ENCODE data around the gene CMPK1. TPM values are rescaled to one million over a fixed set of nuclear protein-coding genes. Genes with fewer than 3 reads are reported as not detected.

The CMPK1 gene
- total and polyA plus RNA-seq, 9 donors, result 38.8 to 109 (median 64.1) TPM

- H3K9me3 ChIP-seq, result no peaks in the 10 kb centered on the region
- intact Hi-C loops (cut with DNase I), result no loop called here
- no peak overlapping the region for H3K27ac ChIP-seq
- WGBS, 3 donors, result 91 to 92% (median 92%) methylated on average over 9 of the region's 9 CpGs
- H3K4me1 ChIP-seq (ENCODE audit: insufficient read depth), result no peaks in the 10 kb centered on the region
- no peaks in the 10 kb centered on the region for H3K27me3 ChIP-seq
- TF ChIP-seq CTCF (IDR thresholded peaks at IDR 0.05), result no peak
- no peak for TF ChIP-seq EP300 (IDR thresholded peaks at IDR 0.05)
- TF ChIP-seq POLR2A (IDR thresholded peaks at IDR 0.05), result no peak
- no peaks in the 10 kb centered on the region for H3K36me3 ChIP-seq
- H3K4me3 ChIP-seq, result no peak overlapping the region
- no peak for DNase-seq
Observed at GRCh38 chr1:47347735-47348134, 14.1 kb downstream of the CMPK1 start.

- Histone ChIP-seq H3K4me1 (ENCODE audit: insufficient read depth) (no peaks in the 10 kb centered on the region), H3K27me3 (no peaks in the 10 kb centered on the region), H3K36me3 (no peaks in the 10 kb centered on the region), H3K9me3 (no peaks in the 10 kb centered on the region), H3K27ac (no peak overlapping the region), H3K4me3 (no peak overlapping the region)
- 81 to 100% (median 95%) methylated on average over 1 of the region's 1 CpG for WGBS, 3 donors
- intact Hi-C loops (cut with DNase I), result no loop called here
- TF ChIP-seq POLR2A (IDR thresholded peaks at IDR 0.05) (no peak), EP300 (IDR thresholded peaks at IDR 0.05) (no peak), CTCF (IDR thresholded peaks at IDR 0.05) (no peak)
- no peak for DNase-seq
Observed at GRCh38 chr1:47348246-47348645, 14.7 kb downstream of the CMPK1 start.

GRCh38 chr1:47351305-47351704 is 17.7 kb downstream of the CMPK1 start:
- no peak overlapping the region for H3K4me3 ChIP-seq
- 95 to 96% (median 96%) methylated on average over 2 of the region's 2 CpGs for WGBS, 3 donors
- no peaks in the 10 kb centered on the region for H3K9me3 ChIP-seq
- H3K4me1 ChIP-seq (ENCODE audit: insufficient read depth), result no peaks in the 10 kb centered on the region
- no peaks in the 10 kb centered on the region for H3K36me3 ChIP-seq
- H3K27me3 ChIP-seq, result no peaks in the 10 kb centered on the region
- no peak for TF ChIP-seq EP300 (IDR thresholded peaks at IDR 0.05)
- TF ChIP-seq POLR2A (IDR thresholded peaks at IDR 0.05), result no peak
- TF ChIP-seq CTCF (IDR thresholded peaks at IDR 0.05), result no peak
- no peak overlapping the region for H3K27ac ChIP-seq
- intact Hi-C loops (cut with DNase I), result no loop called here
- DNase-seq, result no peak

GRCh38 chr1:47361380-47361779 is 27.8 kb downstream of the CMPK1 start:
- Histone ChIP-seq H3K27ac (no peak overlapping the region), H3K27me3 (no peaks in the 10 kb centered on the region), H3K36me3 (no peaks in the 10 kb centered on the region), H3K9me3 (no peaks in the 10 kb centered on the region), H3K4me1 (ENCODE audit: insufficient read depth) (peaks cover 6% of the 10 kb centered on the region), H3K4me3 (no peak overlapping the region)
- no peak for DNase-seq
- intact Hi-C loops (cut with DNase I), result no loop called here
- 33 to 49% (median 35%) methylated on average over 3 of the region's 3 CpGs for WGBS, 3 donors
- TF ChIP-seq CTCF (IDR thresholded peaks at IDR 0.05), result no peak
- TF ChIP-seq EP300 (IDR thresholded peaks at IDR 0.05), result no peak
- no peak for TF ChIP-seq POLR2A (IDR thresholded peaks at IDR 0.05)

GRCh38 chr1:47362828-47363227 is 29.2 kb downstream of the CMPK1 start:
- no peak overlapping the region for H3K4me3 ChIP-seq
- no peaks in the 10 kb centered on the region for H3K9me3 ChIP-seq
- no peak for DNase-seq
- 95 to 100% (median 96%) methylated on average over 1 of the region's 1 CpG for WGBS, 3 donors
- H3K27ac ChIP-seq, result no peak overlapping the region
- H3K27me3 ChIP-seq, result no peaks in the 10 kb centered on the region
- H3K4me1 ChIP-seq (ENCODE audit: insufficient read depth), result peaks cover 6% of the 10 kb centered on the region
- no peaks in the 10 kb centered on the region for H3K36me3 ChIP-seq
- intact Hi-C loops (cut with DNase I), result no loop called here
- TF ChIP-seq POLR2A (IDR thresholded peaks at IDR 0.05) (no peak), EP300 (IDR thresholded peaks at IDR 0.05) (no peak), CTCF (IDR thresholded peaks at IDR 0.05) (no peak)

Measured in ovary (tissue), 9 donors.